ENCODE results near the gene EFCAB13.
"Not testable (repeated sequence)": the region's sequence is repeated elsewhere in the genome, so short reads cannot be mapped to it uniquely, and the experiment has no call there.

DNA sequence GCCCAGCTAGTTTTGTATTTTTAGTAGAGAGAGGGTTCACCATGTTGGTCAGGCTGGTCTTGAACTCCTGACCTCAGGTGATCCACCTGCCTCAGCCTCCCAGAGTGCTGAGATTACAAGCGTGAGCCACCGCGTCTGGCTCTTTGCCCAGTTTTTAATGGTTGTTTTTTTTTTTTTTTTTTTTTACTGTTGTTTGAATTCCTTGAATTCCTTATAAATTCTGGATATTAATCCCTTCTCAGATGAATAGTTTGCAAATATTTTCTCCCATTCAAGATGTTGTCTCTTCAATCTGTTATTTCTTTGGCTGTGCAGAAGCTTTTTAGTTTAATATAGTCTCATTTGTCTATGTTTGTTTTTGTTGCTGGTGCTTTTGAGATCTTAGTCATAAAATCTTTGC lies 47.1 kb downstream of the EFCAB13 start:
- TF ChIP-seq POLR2A (IDR thresholded peaks at IDR 0.05) = not testable (repeated sequence)
- TF ChIP-seq, protein P1, sequence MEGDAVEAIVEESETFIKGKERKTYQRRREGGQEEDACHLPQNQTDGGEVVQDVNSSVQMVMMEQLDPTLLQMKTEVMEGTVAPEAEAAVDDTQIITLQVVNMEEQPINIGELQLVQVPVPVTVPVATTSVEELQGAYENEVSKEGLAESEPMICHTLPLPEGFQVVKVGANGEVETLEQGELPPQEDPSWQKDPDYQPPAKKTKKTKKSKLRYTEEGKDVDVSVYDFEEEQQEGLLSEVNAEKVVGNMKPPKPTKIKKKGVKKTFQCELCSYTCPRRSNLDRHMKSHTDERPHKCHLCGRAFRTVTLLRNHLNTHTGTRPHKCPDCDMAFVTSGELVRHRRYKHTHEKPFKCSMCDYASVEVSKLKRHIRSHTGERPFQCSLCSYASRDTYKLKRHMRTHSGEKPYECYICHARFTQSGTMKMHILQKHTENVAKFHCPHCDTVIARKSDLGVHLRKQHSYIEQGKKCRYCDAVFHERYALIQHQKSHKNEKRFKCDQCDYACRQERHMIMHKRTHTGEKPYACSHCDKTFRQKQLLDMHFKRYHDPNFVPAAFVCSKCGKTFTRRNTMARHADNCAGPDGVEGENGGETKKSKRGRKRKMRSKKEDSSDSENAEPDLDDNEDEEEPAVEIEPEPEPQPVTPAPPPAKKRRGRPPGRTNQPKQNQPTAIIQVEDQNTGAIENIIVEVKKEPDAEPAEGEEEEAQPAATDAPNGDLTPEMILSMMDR (IDR thresholded peaks at IDR 0.05) = not testable (repeated sequence)
